GM18526 (cell line): ENCODE measurements around the gene TDRD12.

Source experiments
- POLR2A ChIP-seq: IDR thresholded peaks from 3 replicates; pipeline ENCODE4 v1.6.1; 2011; ENCODE audit not compliant: insufficient read length; ENCODE audit errors: extremely low read depth

Gene TDRD12

GRCh38 chr19:32852216-32852615 is 132.6 kb downstream of the TDRD12 start:
- no peak for TF ChIP-seq POLR2A

- TF ChIP-seq POLR2A = no peak
Measured at GRCh38 chr19:32857584-32857983, 138.0 kb downstream of the TDRD12 start.

GRCh38 chr19:32858155-32858554 is 138.6 kb downstream of the TDRD12 start:
- TF ChIP-seq POLR2A = no peak

GRCh38 chr19:32858559-32858958 is 139.0 kb downstream of the TDRD12 start:
- TF ChIP-seq POLR2A = no peak

- no peak for TF ChIP-seq POLR2A
Measured at GRCh38 chr19:32859591-32859990, 140.0 kb downstream of the TDRD12 start.

GRCh38 chr19:32861596-32861995 is 142.0 kb downstream of the TDRD12 start:
- no peak for TF ChIP-seq POLR2A

- no peak for TF ChIP-seq POLR2A
Measured at GRCh38 chr19:32862173-32862572, 142.6 kb downstream of the TDRD12 start.

- no peak for TF ChIP-seq POLR2A
Measured at GRCh38 chr19:32862741-32863140, 143.2 kb downstream of the TDRD12 start.

- no peak for TF ChIP-seq POLR2A
Measured at GRCh38 chr19:32863301-32863700, 143.7 kb downstream of the TDRD12 start.

- no peak for TF ChIP-seq POLR2A
Measured at GRCh38 chr19:32863841-32864240, 144.3 kb downstream of the TDRD12 start.

- TF ChIP-seq POLR2A = no peak
Measured at GRCh38 chr19:32864318-32865007, 144.9 kb downstream of the TDRD12 start.

GRCh38 chr19:32865326-32865725 is 145.8 kb downstream of the TDRD12 start:
- TF ChIP-seq POLR2A = no peak

- no peak for TF ChIP-seq POLR2A
Measured at GRCh38 chr19:32866061-32866460, 146.5 kb downstream of the TDRD12 start.

GRCh38 chr19:32866564-32867265 is 147.1 kb downstream of the TDRD12 start:
- TF ChIP-seq POLR2A = no peak

- TF ChIP-seq POLR2A = no peak
Measured at GRCh38 chr19:32868206-32868950, 148.8 kb downstream of the TDRD12 start.

- TF ChIP-seq POLR2A = no peak
Measured at GRCh38 chr19:32869369-32869965, 149.9 kb downstream of the TDRD12 start, which contains the start of gene SLC7A9. Gene SLC7A9, minus strand, starts transcription at chr19:32869767. Its CDS starts 1,233 bp downstream, at chr19:32868534.
